Gastrocnemius medialis (tissue), 4 donors: ENCODE results near the gene ZNF19. TPM values are rescaled to one million over a fixed set of nuclear protein-coding genes. Genes with fewer than 3 reads are reported as not detected.

Source experiments
- ATAC-seq, 2 donors: fragments of 150-250 bp; one replicate each; pipeline ENCODE4 v1.9.1; 2016
- DNase-seq, 2 donors: peaks; one replicate each; pipeline ENCODE4 v3.0.0-alpha.2; 2019
- H3K27ac ChIP-seq, 4 donors: fragments of 200-600 bp; sonication (generic); 1 replicate in 1 of 4; 2 replicates in 3 of 4; pipeline ENCODE4 v1.5.1; 2016 to 2018; ENCODE audit warnings: mild to moderate bottlenecking in 2 of 4, moderate library complexity in 1 of 4
- H3K27me3 ChIP-seq, 3 donors: fragments of 200-600 bp; sonication (generic) in 2 of 3; 1 replicate in 1 of 3; 2 replicates in 2 of 3; pipeline versions ENCODE4 v1.5.1 to v1.6.0; 2016 to 2019; ENCODE audit warnings: mild to moderate bottlenecking in 1 of 3, moderate library complexity in 1 of 3
- H3K36me3 ChIP-seq, 2 donors: fragments of 200-600 bp; sonication (generic) in 1 of 2; one replicate each; pipeline ENCODE4 v1.5.1; 2017 to 2018
- H3K4me1 ChIP-seq, 2 donors: fragments of 200-600 bp; sonication (generic) in 1 of 2; one replicate each; pipeline ENCODE4 v1.5.1; 2016 to 2017; ENCODE audit warnings: mild to moderate bottlenecking in 2 of 2
- H3K4me3 ChIP-seq, 4 donors: fragments of 200-600 bp; sonication (generic) in 3 of 4; 1 replicate in 1 of 4; 2 replicates in 3 of 4; pipeline ENCODE4 v1.5.1; 2016 to 2019; ENCODE audit warnings: mild to moderate bottlenecking in 2 of 4
- H3K9me3 ChIP-seq, 3 donors: fragments of 200-600 bp; sonication (generic) in 2 of 3; 1 replicate in 1 of 3; 2 replicates in 2 of 3; pipeline ENCODE4 v1.5.1; 2016 to 2019
- POLR2A ChIP-seq, 2 donors: fragments of 450-650 bp; IDR thresholded peaks; one replicate each; pipeline ENCODE4 v1.6.1; 2017; ENCODE audit warnings: antibody characterized with exemption in 2 of 2, mild to moderate bottlenecking in 2 of 2, moderate library complexity in 2 of 2
- in situ Hi-C, 4 donors: fragments of 200-750 bp; cut with MboI; loops; one replicate each; pipeline versions ENCODE4 v1.15.0 to v1.8.0; 2017; ENCODE audit warnings: low sequenced_read_pairs in 4 of 4
- intact Hi-C: fragments of 100-400 bp; cut with DNase I; formaldehyde crosslinking; loops from one replicate; pipeline ENCODE4 v1.15.1; 2023; ENCODE audit warnings: low total_unique reads
- total RNA-seq, 4 donors: library from RNA; depleted of rRNA; stranded (reverse); fragments of >200 nt; gene quantifications; one replicate each; pipeline versions ENCODE4 v1.1.0 to v1.2.3, GENCODE V29; 2016
- TF ChIP-seq, protein P1 (sequence below), 5 experiments: fragments of 450-650 bp in 3 of 5; fragments of 200-600 bp in 2 of 5; sonication (generic) in 2 of 5; IDR thresholded peaks in 4 of 5; conservative IDR thresholded peaks in 1 of 5; 1 replicate in 4 of 5; 2 replicates in 1 of 5; pipeline ENCODE4 v1.5.1; 2016 to 2019; ENCODE audit warnings: antibody characterized with exemption in 5 of 5, mild to moderate bottlenecking in 3 of 5, moderate library complexity in 3 of 5

The ZNF19 gene
- total RNA-seq, 4 donors from 2014 or later: 0.65 to 3.3 (median 1.5) TPM

DNA sequence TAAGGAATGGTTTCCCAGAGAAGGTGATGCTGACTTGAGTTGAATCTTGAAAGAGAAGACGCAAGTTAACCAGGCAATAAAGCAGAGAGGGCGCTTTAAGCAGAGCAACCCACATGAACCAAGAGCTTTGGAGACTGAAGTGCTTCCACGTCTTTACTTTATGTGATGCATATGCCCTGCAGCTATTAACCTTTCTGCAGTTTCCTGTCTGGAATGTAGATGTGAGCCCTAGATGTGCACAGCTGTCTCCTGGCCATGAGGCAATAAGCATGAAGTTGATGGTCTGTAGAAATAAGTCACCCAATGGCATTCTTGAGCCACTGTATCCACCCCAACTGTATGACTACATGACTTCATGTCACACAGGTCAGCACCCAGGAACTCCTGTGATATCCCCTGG is 31.4 kb upstream of the ZNF19 start:
- ATAC-seq (no peak), DNase-seq (no peak)
- no peak for TF ChIP-seq POLR2A (IDR thresholded peaks at IDR 0.05)
- TF ChIP-seq, protein P1, sequence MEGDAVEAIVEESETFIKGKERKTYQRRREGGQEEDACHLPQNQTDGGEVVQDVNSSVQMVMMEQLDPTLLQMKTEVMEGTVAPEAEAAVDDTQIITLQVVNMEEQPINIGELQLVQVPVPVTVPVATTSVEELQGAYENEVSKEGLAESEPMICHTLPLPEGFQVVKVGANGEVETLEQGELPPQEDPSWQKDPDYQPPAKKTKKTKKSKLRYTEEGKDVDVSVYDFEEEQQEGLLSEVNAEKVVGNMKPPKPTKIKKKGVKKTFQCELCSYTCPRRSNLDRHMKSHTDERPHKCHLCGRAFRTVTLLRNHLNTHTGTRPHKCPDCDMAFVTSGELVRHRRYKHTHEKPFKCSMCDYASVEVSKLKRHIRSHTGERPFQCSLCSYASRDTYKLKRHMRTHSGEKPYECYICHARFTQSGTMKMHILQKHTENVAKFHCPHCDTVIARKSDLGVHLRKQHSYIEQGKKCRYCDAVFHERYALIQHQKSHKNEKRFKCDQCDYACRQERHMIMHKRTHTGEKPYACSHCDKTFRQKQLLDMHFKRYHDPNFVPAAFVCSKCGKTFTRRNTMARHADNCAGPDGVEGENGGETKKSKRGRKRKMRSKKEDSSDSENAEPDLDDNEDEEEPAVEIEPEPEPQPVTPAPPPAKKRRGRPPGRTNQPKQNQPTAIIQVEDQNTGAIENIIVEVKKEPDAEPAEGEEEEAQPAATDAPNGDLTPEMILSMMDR (IDR thresholded peaks at IDR 0.05 in 4 of 5, conservative IDR thresholded peaks at IDR 0.05 in 1 of 5): no peak
- H3K4me1 ChIP-seq: no peaks in the 10 kb centered on the region
- H3K9me3 ChIP-seq: no peaks in the 10 kb centered on the region
- H3K27me3 ChIP-seq: peaks cover 0 to 10% (median 7%) of the 10 kb centered on the region in 3 donors
- no peak overlapping the region for H3K4me3 ChIP-seq
- in situ Hi-C loops: loop anchor here in 1 of 4 donors (25.0 kb wide), 1 partner anchor 92 kb away; no protein-coding TSS in a partner anchor
- no peaks in the 10 kb centered on the region for H3K36me3 ChIP-seq
- H3K27ac ChIP-seq: no peak overlapping the region
- intact Hi-C loops: no loop called here

DNA sequence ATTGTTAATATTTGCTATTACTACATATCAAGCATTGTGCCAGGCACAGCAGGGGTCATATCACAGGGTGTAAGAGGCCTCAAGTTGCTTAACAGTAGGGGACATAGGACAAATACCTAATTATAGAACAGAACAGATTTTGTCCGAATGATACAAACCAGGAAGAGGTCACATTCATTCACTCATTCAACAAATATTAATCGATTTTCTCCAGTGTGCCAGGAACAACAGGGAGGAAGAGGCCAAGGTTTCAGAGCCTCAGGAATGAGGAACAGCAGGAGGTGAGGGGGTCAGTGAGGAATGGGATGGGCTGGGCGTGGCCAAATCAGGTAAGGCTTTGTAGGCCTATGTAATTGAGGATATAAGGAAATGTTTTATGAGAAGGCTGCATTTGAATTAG is 25.9 kb upstream of the ZNF19 start:
- TF ChIP-seq, protein P1 (IDR thresholded peaks at IDR 0.05 in 4 of 5, conservative IDR thresholded peaks at IDR 0.05 in 1 of 5): no peak
- no peak for TF ChIP-seq POLR2A (IDR thresholded peaks at IDR 0.05)
- intact Hi-C loops (no loop called here), in situ Hi-C loops (loop anchor here in 1 of 4 donors (25.0 kb wide), 1 partner anchor 97 kb away; no protein-coding TSS in a partner anchor)
- Histone ChIP-seq H3K9me3 (no peaks in the 10 kb centered on the region), H3K36me3 (no peaks in the 10 kb centered on the region), H3K4me3 (no peak overlapping the region), H3K27me3 (no peaks in the 10 kb centered on the region), H3K27ac (no peak overlapping the region), H3K4me1 (no peaks in the 10 kb centered on the region)
- DNase-seq (no peak), ATAC-seq (no peak)

DNA sequence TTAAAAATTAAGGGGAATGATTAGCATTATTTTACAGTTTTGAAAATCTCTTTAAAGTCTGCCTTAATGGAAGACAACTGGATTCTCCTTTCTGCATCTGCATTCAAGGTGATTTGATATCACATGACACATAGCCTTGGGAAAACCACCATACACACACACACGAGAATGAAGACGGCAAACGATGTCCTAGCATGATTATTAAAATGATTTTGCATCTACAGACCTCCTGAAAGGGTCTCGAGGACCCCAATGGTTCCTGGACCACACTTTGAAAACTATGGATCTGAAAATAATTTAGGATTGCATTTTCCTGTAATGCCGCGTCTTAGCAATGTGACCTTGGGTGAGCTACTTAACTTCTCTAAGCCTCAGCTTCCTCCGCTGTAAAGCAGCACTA is 25.4 kb upstream of the ZNF19 start:
- DNase-seq: no peak
- no peak overlapping the region for H3K4me3 ChIP-seq
- intact Hi-C loops: no loop called here

DNA sequence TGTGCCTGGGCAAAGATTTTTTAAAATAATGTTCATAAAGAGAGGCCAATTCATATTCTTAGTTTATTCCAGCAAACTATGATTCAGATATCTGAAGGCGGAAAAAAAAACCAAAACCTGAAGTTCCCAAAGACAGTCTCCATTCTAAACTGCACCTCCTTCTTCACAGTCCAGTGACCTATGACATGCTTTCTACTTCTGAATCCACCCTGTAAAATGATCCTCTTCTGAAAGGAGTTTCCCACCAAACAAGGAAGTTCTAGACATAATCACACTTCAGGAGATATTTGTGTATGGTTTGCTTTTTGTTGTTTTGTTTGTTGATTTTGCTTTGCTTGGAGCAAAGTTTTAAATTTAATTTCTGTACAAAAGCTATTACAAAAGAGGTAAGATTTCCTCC is 24.2 kb upstream of the ZNF19 start:
- H3K9me3 ChIP-seq: no peaks in the 10 kb centered on the region
- ATAC-seq (no peak), DNase-seq (no peak)
- TF ChIP-seq POLR2A (IDR thresholded peaks at IDR 0.05): no peak
- TF ChIP-seq, protein P1 (IDR thresholded peaks at IDR 0.05 in 4 of 5, conservative IDR thresholded peaks at IDR 0.05 in 1 of 5): no peak
- no peak overlapping the region for H3K4me3 ChIP-seq
- intact Hi-C loops (no loop called here), in situ Hi-C loops (loop anchor here in 1 of 4 donors (25.0 kb wide), 1 partner anchor 99 kb away; no protein-coding TSS in a partner anchor)
- no peak overlapping the region for H3K27ac ChIP-seq
- H3K36me3 ChIP-seq: no peaks in the 10 kb centered on the region
- no peaks in the 10 kb centered on the region for H3K27me3 ChIP-seq
- H3K4me1 ChIP-seq: no peaks in the 10 kb centered on the region

More for the DNA sequence above, 25.4 kb upstream of the ZNF19 start:
- Histone ChIP-seq H3K9me3 (no peaks in the 10 kb centered on the region), H3K27me3 (no peaks in the 10 kb centered on the region), H3K4me1 (no peaks in the 10 kb centered on the region), H3K36me3 (no peaks in the 10 kb centered on the region), H3K27ac (no peak overlapping the region)
- no peak for ATAC-seq
- TF ChIP-seq, protein P1 (IDR thresholded peaks at IDR 0.05 in 4 of 5, conservative IDR thresholded peaks at IDR 0.05 in 1 of 5): no peak
- no peak for TF ChIP-seq POLR2A (IDR thresholded peaks at IDR 0.05)
- in situ Hi-C loops: loop anchor here in 1 of 4 donors (25.0 kb wide), 1 partner anchor 98 kb away; no protein-coding TSS in a partner anchor

DNA sequence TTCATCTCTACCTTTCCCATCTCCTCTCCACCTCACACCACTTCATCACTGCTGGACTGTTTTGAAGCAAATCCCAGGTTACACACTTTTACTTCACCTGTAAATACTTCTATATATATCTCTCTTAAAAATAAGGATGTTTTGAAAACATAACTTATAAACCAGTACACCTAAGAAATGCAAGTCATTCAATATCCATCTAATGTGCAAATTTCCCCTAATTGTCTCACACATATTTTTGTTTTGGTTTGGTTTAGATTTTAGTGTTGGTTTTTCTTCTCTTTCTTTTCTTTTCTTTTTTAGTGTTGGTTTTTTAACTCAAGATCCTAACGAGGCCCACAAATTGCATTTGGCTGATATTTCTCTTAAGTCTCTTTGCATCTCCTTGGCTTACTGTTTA is 17.9 kb upstream of the ZNF19 start:
- intact Hi-C loops: no loop called here
- DNase-seq: no peak
- no peak for ATAC-seq
- Histone ChIP-seq H3K27ac (no peak overlapping the region), H3K27me3 (no peaks in the 10 kb centered on the region), H3K4me1 (no peaks in the 10 kb centered on the region), H3K9me3 (no peaks in the 10 kb centered on the region), H3K36me3 (no peaks in the 10 kb centered on the region), H3K4me3 (no peak overlapping the region)
- in situ Hi-C loops: loop anchor here in 2 of 4 donors (10.0 to 25.0 kb wide), 2 partner anchors 92 to 105 kb away; no protein-coding TSS in a partner anchor
- no peak for TF ChIP-seq POLR2A (IDR thresholded peaks at IDR 0.05)
- TF ChIP-seq, protein P1 (IDR thresholded peaks at IDR 0.05 in 4 of 5, conservative IDR thresholded peaks at IDR 0.05 in 1 of 5): no peak
